ENCODE measurements around the gene XRN2.
"Not testable (repeated sequence)": the region's sequence is repeated elsewhere in the genome, so short reads cannot be mapped to it uniquely, and the experiment has no call there.

XRN2 gene

GRCh38 chr20:21352703-21353102 is 49.6 kb downstream of the XRN2 start:
- Histone ChIP-seq H3K4me3 (ENCODE audit: low read depth, low read length) (no peak overlapping the region), H3K9ac (ENCODE audit: low read depth, low read length) (no peak overlapping the region), H3K4me1 (ENCODE audit: control insufficient read depth, insufficient read depth, low read length) (no peaks in the 10 kb centered on the region), H3K27me3 (ENCODE audit: control insufficient read depth, insufficient read depth, low read length) (no peaks in the 10 kb centered on the region), H3K36me3 (ENCODE audit: control insufficient read depth, insufficient read depth, low read length) (peaks cover 84% of the 10 kb centered on the region), H3K9me3 (ENCODE audit: control insufficient read depth, insufficient read depth, low read length) (no peaks in the 10 kb centered on the region), H3K27ac (ENCODE audit: low read depth, low read length) (no peak overlapping the region)

GRCh38 chr20:21353236-21353635 is 50.1 kb downstream of the XRN2 start:
- no peaks in the 10 kb centered on the region for H3K9me3 ChIP-seq (ENCODE audit: control insufficient read depth, insufficient read depth, low read length)
- H3K27me3 ChIP-seq (ENCODE audit: control insufficient read depth, insufficient read depth, low read length), result no peaks in the 10 kb centered on the region
- H3K27ac ChIP-seq (ENCODE audit: low read depth, low read length), result no peak overlapping the region
- peaks cover 84% of the 10 kb centered on the region for H3K36me3 ChIP-seq (ENCODE audit: control insufficient read depth, insufficient read depth, low read length)
- no peak overlapping the region for H3K9ac ChIP-seq (ENCODE audit: low read depth, low read length)
- H3K4me3 ChIP-seq (ENCODE audit: low read depth, low read length), result no peak overlapping the region
- no peaks in the 10 kb centered on the region for H3K4me1 ChIP-seq (ENCODE audit: control insufficient read depth, insufficient read depth, low read length)

GRCh38 chr20:21355981-21356380 is 52.9 kb downstream of the XRN2 start:
- Histone ChIP-seq H3K27ac (ENCODE audit: low read depth, low read length) (no peak overlapping the region), H3K9me3 (ENCODE audit: control insufficient read depth, insufficient read depth, low read length) (no peaks in the 10 kb centered on the region), H3K4me3 (ENCODE audit: low read depth, low read length) (no peak overlapping the region), H3K4me1 (ENCODE audit: control insufficient read depth, insufficient read depth, low read length) (no peaks in the 10 kb centered on the region), H3K36me3 (ENCODE audit: control insufficient read depth, insufficient read depth, low read length) (peaks cover 87% of the 10 kb centered on the region), H3K9ac (ENCODE audit: low read depth, low read length) (no peak overlapping the region), H3K27me3 (ENCODE audit: control insufficient read depth, insufficient read depth, low read length) (no peaks in the 10 kb centered on the region)

DNA sequence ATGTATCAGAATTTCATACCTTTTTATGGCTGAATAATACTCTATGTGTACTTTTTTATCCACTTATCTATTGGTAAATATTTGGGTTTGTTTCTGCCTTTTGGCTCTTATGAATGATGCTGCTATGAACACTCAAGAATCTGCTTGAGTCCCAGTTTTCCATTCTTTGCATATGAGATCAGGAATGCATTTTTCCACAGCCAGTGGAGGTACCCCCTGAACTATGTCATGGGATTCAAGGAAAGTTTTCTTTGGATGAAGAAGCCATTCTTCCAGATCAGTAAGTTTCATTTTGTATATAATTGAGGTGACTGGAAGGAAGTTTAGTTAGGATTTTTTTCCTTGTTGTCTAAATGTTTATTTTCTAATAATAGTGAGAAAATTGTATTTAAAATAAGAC is 53.3 kb downstream of the XRN2 start:
- Histone ChIP-seq H3K9me3 (ENCODE audit: control insufficient read depth, insufficient read depth, low read length) (no peaks in the 10 kb centered on the region), H3K9ac (ENCODE audit: low read depth, low read length) (no peak overlapping the region), H3K36me3 (ENCODE audit: control insufficient read depth, insufficient read depth, low read length) (peaks cover 87% of the 10 kb centered on the region), H3K4me1 (ENCODE audit: control insufficient read depth, insufficient read depth, low read length) (no peaks in the 10 kb centered on the region), H3K27ac (ENCODE audit: low read depth, low read length) (no peak overlapping the region), H3K27me3 (ENCODE audit: control insufficient read depth, insufficient read depth, low read length) (no peaks in the 10 kb centered on the region), H3K4me3 (ENCODE audit: low read depth, low read length) (no peak overlapping the region)

GRCh38 chr20:21357844-21358243 is 54.7 kb downstream of the XRN2 start:
- H3K4me3 ChIP-seq (ENCODE audit: low read depth, low read length), result no peak overlapping the region
- no peak overlapping the region for H3K9ac ChIP-seq (ENCODE audit: low read depth, low read length)
- H3K36me3 ChIP-seq (ENCODE audit: control insufficient read depth, insufficient read depth, low read length), result peaks cover 92% of the 10 kb centered on the region
- H3K27me3 ChIP-seq (ENCODE audit: control insufficient read depth, insufficient read depth, low read length), result no peaks in the 10 kb centered on the region
- no peaks in the 10 kb centered on the region for H3K4me1 ChIP-seq (ENCODE audit: control insufficient read depth, insufficient read depth, low read length)
- peak overlapping the region; percentile 40 for H3K27ac ChIP-seq (ENCODE audit: low read depth, low read length)
- H3K9me3 ChIP-seq (ENCODE audit: control insufficient read depth, insufficient read depth, low read length), result no peaks in the 10 kb centered on the region

DNA sequence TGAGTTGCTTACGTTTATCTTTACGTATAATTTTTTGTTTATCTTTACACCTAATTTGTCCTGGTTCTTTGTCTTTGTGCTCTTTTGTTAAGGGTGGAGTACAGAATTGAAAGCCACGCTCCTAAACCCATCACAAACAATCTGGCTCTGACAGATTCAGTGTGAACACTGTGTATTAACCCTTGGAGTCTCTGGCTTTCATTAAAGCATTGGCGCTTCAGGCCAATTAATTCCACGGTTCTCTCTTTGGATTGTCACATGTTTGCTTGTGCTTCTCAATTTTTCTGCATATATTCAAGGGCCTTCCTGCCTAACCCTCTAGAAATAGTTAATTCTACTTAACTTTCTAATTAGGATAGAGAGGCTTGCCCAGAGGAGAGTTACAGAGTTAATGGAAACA is 55.6 kb downstream of the XRN2 start:
- H3K27ac ChIP-seq (ENCODE audit: low read depth, low read length), result peak overlapping the region; percentile 40
- no peaks in the 10 kb centered on the region for H3K4me1 ChIP-seq (ENCODE audit: control insufficient read depth, insufficient read depth, low read length)
- no peaks in the 10 kb centered on the region for H3K9me3 ChIP-seq (ENCODE audit: control insufficient read depth, insufficient read depth, low read length)
- H3K27me3 ChIP-seq (ENCODE audit: control insufficient read depth, insufficient read depth, low read length), result no peaks in the 10 kb centered on the region
- no peak overlapping the region for H3K4me3 ChIP-seq (ENCODE audit: low read depth, low read length)
- H3K36me3 ChIP-seq (ENCODE audit: control insufficient read depth, insufficient read depth, low read length), result peaks cover 100% of the 10 kb centered on the region
- no peak overlapping the region for H3K9ac ChIP-seq (ENCODE audit: low read depth, low read length)

DNA sequence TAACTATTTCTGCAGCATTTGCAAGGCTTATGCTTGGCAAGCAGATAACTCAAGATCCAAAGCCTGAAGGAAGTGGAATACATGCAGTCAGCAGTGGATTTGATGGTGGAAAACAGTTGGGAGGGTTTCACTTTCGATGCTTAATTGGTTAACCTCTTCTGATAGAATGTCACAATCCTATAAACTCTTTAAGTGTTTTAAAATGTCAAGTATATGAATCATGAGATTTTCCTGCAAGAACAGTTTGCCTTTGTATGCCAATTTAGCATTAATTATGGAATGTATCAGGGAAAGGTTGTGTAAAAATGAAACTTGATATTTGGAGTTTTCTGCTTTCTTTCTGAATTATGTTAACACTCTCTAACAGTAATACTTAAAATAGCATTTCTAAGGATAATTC is 57.6 kb downstream of the XRN2 start:
- no peak overlapping the region for H3K27ac ChIP-seq (ENCODE audit: low read depth, low read length)
- no peaks in the 10 kb centered on the region for H3K9me3 ChIP-seq (ENCODE audit: control insufficient read depth, insufficient read depth, low read length)
- no peak overlapping the region for H3K4me3 ChIP-seq (ENCODE audit: low read depth, low read length)
- no peaks in the 10 kb centered on the region for H3K4me1 ChIP-seq (ENCODE audit: control insufficient read depth, insufficient read depth, low read length)
- no peaks in the 10 kb centered on the region for H3K27me3 ChIP-seq (ENCODE audit: control insufficient read depth, insufficient read depth, low read length)
- H3K9ac ChIP-seq (ENCODE audit: low read depth, low read length), result no peak overlapping the region
- H3K36me3 ChIP-seq (ENCODE audit: control insufficient read depth, insufficient read depth, low read length), result peaks cover 92% of the 10 kb centered on the region

- no peaks in the 10 kb centered on the region for H3K27me3 ChIP-seq (ENCODE audit: control insufficient read depth, insufficient read depth, low read length)
- no peak overlapping the region for H3K9ac ChIP-seq (ENCODE audit: low read depth, low read length)
- no peak overlapping the region for H3K4me3 ChIP-seq (ENCODE audit: low read depth, low read length)
- peaks cover 89% of the 10 kb centered on the region for H3K36me3 ChIP-seq (ENCODE audit: control insufficient read depth, insufficient read depth, low read length)
- no peak overlapping the region for H3K27ac ChIP-seq (ENCODE audit: low read depth, low read length)
- H3K4me1 ChIP-seq (ENCODE audit: control insufficient read depth, insufficient read depth, low read length), result no peaks in the 10 kb centered on the region
- no peaks in the 10 kb centered on the region for H3K9me3 ChIP-seq (ENCODE audit: control insufficient read depth, insufficient read depth, low read length)
Observed at GRCh38 chr20:21361266-21361665, 58.1 kb downstream of the XRN2 start.

DNA sequence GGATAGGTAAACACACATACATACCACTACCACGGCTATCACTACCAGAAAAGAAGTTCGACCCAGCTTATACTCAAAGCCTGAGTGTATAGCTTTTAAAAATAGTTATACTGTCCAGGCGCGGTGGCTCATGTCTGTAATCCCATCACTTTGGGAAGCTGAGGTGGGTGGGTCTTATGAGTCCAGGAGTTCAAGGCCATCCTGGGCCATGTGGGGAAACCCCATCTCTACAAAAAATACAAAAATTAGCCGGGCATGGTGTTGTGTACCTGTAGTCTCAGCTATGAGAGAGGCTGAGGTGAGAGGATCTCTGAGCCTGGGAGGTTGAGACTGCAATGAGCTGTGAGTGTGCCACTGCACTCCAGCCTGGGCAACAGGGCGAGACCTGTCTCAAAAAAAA is 61.3 kb downstream of the XRN2 start:
- no peak overlapping the region for H3K9ac ChIP-seq (ENCODE audit: low read depth, low read length)
- no peak overlapping the region for H3K4me3 ChIP-seq (ENCODE audit: low read depth, low read length)
- no peaks in the 10 kb centered on the region for H3K27me3 ChIP-seq (ENCODE audit: control insufficient read depth, insufficient read depth, low read length)
- peaks cover 89% of the 10 kb centered on the region for H3K36me3 ChIP-seq (ENCODE audit: control insufficient read depth, insufficient read depth, low read length)
- no peaks in the 10 kb centered on the region for H3K9me3 ChIP-seq (ENCODE audit: control insufficient read depth, insufficient read depth, low read length)
- H3K4me1 ChIP-seq (ENCODE audit: control insufficient read depth, insufficient read depth, low read length), result no peaks in the 10 kb centered on the region
- H3K27ac ChIP-seq (ENCODE audit: low read depth, low read length), result no peak overlapping the region

- H3K36me3 ChIP-seq (ENCODE audit: control insufficient read depth, insufficient read depth, low read length), result peaks cover 89% of the 10 kb centered on the region
Observed at GRCh38 chr20:21365771-21366170, 62.6 kb downstream of the XRN2 start.

GRCh38 chr20:21366273-21366672 is 63.1 kb downstream of the XRN2 start:
- not testable (repeated sequence) for H3K9me3 ChIP-seq (ENCODE audit: control insufficient read depth, insufficient read depth, low read length); H3K4me3 ChIP-seq (ENCODE audit: low read depth, low read length); H3K4me1 ChIP-seq (ENCODE audit: control insufficient read depth, insufficient read depth, low read length); H3K27ac ChIP-seq (ENCODE audit: low read depth, low read length); H3K27me3 ChIP-seq (ENCODE audit: control insufficient read depth, insufficient read depth, low read length); H3K9ac ChIP-seq (ENCODE audit: low read depth, low read length)
- peaks cover 89% of the 10 kb centered on the region for H3K36me3 ChIP-seq (ENCODE audit: control insufficient read depth, insufficient read depth, low read length)

More at GRCh38 chr20:21365771-21366170, 62.6 kb downstream of the XRN2 start:
- H3K4me1 ChIP-seq (ENCODE audit: control insufficient read depth, insufficient read depth, low read length), result no peaks in the 10 kb centered on the region
- no peak overlapping the region for H3K27ac ChIP-seq (ENCODE audit: low read depth, low read length)
- no peak overlapping the region for H3K4me3 ChIP-seq (ENCODE audit: low read depth, low read length)
- no peaks in the 10 kb centered on the region for H3K27me3 ChIP-seq (ENCODE audit: control insufficient read depth, insufficient read depth, low read length)
- H3K9me3 ChIP-seq (ENCODE audit: control insufficient read depth, insufficient read depth, low read length), result no peaks in the 10 kb centered on the region
- no peak overlapping the region for H3K9ac ChIP-seq (ENCODE audit: low read depth, low read length)

- H3K36me3 ChIP-seq (ENCODE audit: control insufficient read depth, insufficient read depth, low read length), result peaks cover 75% of the 10 kb centered on the region
- no peak overlapping the region for H3K27ac ChIP-seq (ENCODE audit: low read depth, low read length)
- H3K27me3 ChIP-seq (ENCODE audit: control insufficient read depth, insufficient read depth, low read length), result no peaks in the 10 kb centered on the region
- no peaks in the 10 kb centered on the region for H3K4me1 ChIP-seq (ENCODE audit: control insufficient read depth, insufficient read depth, low read length)
- no peaks in the 10 kb centered on the region for H3K9me3 ChIP-seq (ENCODE audit: control insufficient read depth, insufficient read depth, low read length)
- no peak overlapping the region for H3K4me3 ChIP-seq (ENCODE audit: low read depth, low read length)
- no peak overlapping the region for H3K9ac ChIP-seq (ENCODE audit: low read depth, low read length)
Observed at GRCh38 chr20:21368791-21369190, 65.7 kb downstream of the XRN2 start.
